ENCODE measurements around the gene ZNF774.
"Not testable (repeated sequence)": the region's sequence is repeated elsewhere in the genome, so short reads cannot be mapped to it uniquely, and the experiment has no call there.

ZNF774 gene

DNA sequence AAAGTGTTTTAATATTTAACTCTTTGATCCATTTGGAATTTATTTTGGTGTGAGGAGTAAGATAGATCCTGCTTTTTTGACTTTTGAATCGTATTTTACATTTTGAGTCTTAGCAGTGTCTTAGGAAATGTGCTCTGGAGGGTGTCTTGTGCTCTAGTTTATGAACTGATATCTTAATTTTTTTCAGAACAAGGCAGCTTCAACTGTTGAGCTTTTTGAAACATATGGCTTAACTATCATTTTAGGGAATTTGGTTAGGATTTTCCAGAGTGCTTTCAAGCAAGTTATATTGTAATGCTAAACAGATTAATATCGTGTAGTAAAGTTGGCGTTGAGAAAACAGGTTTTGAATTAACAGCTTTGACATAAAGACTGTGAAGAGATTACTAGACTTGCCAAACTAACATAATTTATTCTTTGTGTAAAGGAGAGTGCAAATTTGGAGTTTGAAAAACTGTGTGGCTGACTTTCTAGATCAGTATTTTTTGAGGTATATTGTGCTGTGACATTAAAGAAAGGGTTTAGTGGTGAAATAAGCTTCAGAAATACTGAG lies 53.0 kb downstream of the ZNF774 start:
- intact Hi-C loops (cut with micrococcal nuclease) = no loop called here
- H3K27me3 Mint-ChIP-seq = no peaks in the 10 kb centered on the region
- H3K9me3 Mint-ChIP-seq = peaks cover 9% of the 10 kb centered on the region
- H3K27ac Mint-ChIP-seq = peak overlapping the region; percentile 57
- H3K4me3 Mint-ChIP-seq = no peak overlapping the region
- peaks cover 93% of the 10 kb centered on the region for H3K4me1 Mint-ChIP-seq (ENCODE audit: low read depth)
- H3K36me3 Mint-ChIP-seq (ENCODE audit: low read depth) = peaks cover 71% of the 10 kb centered on the region

- H3K36me3 Mint-ChIP-seq (ENCODE audit: low read depth) = peaks cover 71% of the 10 kb centered on the region
- peaks cover 86% of the 10 kb centered on the region for H3K4me1 Mint-ChIP-seq (ENCODE audit: low read depth)
- no peak overlapping the region for H3K4me3 Mint-ChIP-seq
Observed at GRCh38 chr15:90407336-90407735, 55.3 kb downstream of the ZNF774 start.

DNA sequence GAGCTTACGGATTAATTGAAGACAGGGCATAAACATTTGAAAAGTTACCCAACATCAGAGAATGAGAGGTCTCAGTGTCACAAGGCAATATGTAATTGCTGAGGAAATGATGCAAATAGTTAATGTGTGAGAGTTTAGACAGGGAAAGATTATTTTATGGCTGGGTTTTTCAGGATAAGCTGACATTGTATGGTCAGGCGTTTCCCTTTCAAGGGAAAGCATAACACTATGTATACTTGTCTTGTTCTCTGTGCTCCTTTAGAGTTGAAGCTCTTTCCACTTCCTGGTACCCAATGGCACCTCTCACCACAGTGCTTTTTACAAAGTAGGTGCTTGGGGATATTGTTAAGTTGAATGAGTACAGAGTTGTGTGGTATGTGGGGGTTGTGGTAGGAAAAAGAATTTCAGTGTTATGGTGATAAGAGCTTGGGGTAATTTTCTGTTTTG lies 55.8 kb downstream of the ZNF774 start:
- Mint-ChIP-seq H3K4me1 (ENCODE audit: low read depth) (peaks cover 87% of the 10 kb centered on the region), H3K9me3 (peaks cover 9% of the 10 kb centered on the region)
- intact Hi-C loops (cut with micrococcal nuclease) = no loop called here

More at GRCh38 chr15:90407336-90407735, 55.3 kb downstream of the ZNF774 start:
- no peaks in the 10 kb centered on the region for H3K27me3 Mint-ChIP-seq
- intact Hi-C loops (cut with micrococcal nuclease) = no loop called here
- H3K9me3 Mint-ChIP-seq = peaks cover 9% of the 10 kb centered on the region
- H3K27ac Mint-ChIP-seq = peak overlapping the region; percentile 76

GRCh38 chr15:90408657-90409056 lies 56.6 kb downstream of the ZNF774 start:
- intact Hi-C loops (cut with micrococcal nuclease) = no loop called here
- Mint-ChIP-seq H3K4me3 (no peak overlapping the region), H3K36me3 (ENCODE audit: low read depth) (peaks cover 62% of the 10 kb centered on the region), H3K4me1 (ENCODE audit: low read depth) (peaks cover 91% of the 10 kb centered on the region), H3K27me3 (no peaks in the 10 kb centered on the region), H3K9me3 (peaks cover 9% of the 10 kb centered on the region), H3K27ac (peak overlapping the region; percentile 76)

More for the DNA sequence above, 55.8 kb downstream of the ZNF774 start:
- H3K36me3 Mint-ChIP-seq (ENCODE audit: low read depth) = peaks cover 66% of the 10 kb centered on the region
- H3K27me3 Mint-ChIP-seq = no peaks in the 10 kb centered on the region
- peak overlapping the region; percentile 76 for H3K27ac Mint-ChIP-seq
- H3K4me3 Mint-ChIP-seq = no peak overlapping the region

DNA sequence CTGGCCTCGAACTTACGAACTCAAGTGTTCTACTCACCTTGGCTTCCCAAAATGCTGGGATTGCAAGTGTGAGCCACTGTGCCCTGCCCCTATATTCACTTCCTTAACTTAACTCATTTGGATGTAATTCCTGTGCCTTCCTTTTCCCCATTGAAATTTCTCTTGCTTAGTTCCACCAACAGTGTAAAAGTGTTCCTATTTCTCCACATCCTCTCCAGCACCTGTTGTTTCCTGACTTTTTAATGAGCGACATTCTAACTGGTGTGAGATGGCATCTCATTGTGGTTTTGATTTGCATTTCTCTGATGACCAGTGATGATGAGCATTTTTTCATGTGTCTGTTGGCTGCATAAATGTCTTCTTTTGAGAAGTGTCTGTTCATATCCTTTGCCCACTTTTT lies 57.5 kb downstream of the ZNF774 start:
- H3K9me3 Mint-ChIP-seq; H3K27me3 Mint-ChIP-seq; intact Hi-C loops (cut with micrococcal nuclease): not testable (repeated sequence)
- peak overlapping the region; percentile 76 for H3K27ac Mint-ChIP-seq
- H3K4me3 Mint-ChIP-seq = peak overlapping the region; percentile 0
- H3K36me3 Mint-ChIP-seq (ENCODE audit: low read depth) = peaks cover 57% of the 10 kb centered on the region
- peaks cover 91% of the 10 kb centered on the region for H3K4me1 Mint-ChIP-seq (ENCODE audit: low read depth)

GRCh38 chr15:90410316-90410715 lies 58.2 kb downstream of the ZNF774 start:
- H3K27ac Mint-ChIP-seq = peak overlapping the region; percentile 76
- peaks cover 54% of the 10 kb centered on the region for H3K36me3 Mint-ChIP-seq (ENCODE audit: low read depth)
- H3K4me3 Mint-ChIP-seq; intact Hi-C loops (cut with micrococcal nuclease); H3K9me3 Mint-ChIP-seq; H3K27me3 Mint-ChIP-seq: not testable (repeated sequence)
- peaks cover 88% of the 10 kb centered on the region for H3K4me1 Mint-ChIP-seq (ENCODE audit: low read depth)

GRCh38 chr15:90411176-90411575 lies 59.1 kb downstream of the ZNF774 start:
- no peak overlapping the region for H3K4me3 Mint-ChIP-seq
- H3K4me1 Mint-ChIP-seq (ENCODE audit: low read depth) = peaks cover 87% of the 10 kb centered on the region
- intact Hi-C loops (cut with micrococcal nuclease) = no loop called here
- H3K9me3 Mint-ChIP-seq = peaks cover 9% of the 10 kb centered on the region
- H3K36me3 Mint-ChIP-seq (ENCODE audit: low read depth) = peaks cover 60% of the 10 kb centered on the region
- peak overlapping the region; percentile 82 for H3K27ac Mint-ChIP-seq
- no peaks in the 10 kb centered on the region for H3K27me3 Mint-ChIP-seq
